Fibroblast of lung (primary cell): ENCODE measurements around the gene NOP9. TPM values are rescaled to one million over a fixed set of nuclear protein-coding genes. Genes with fewer than 3 reads are reported as not detected.

ENCODE experiments used
- DNase-seq, 2 donors: peaks; one replicate each; pipeline versions ENCODE4 v3.0.0 to v3.0.0-alpha.2; 2010; ENCODE audit warnings: low read depth in 2 of 2
- H2AFZ ChIP-seq: 2 replicates; pipeline ENCODE4 v1.5.1; 2012; ENCODE audit warnings: low read length, control low read depth, inconsistent platforms
- H3K27ac ChIP-seq: 2 replicates; pipeline ENCODE4 v1.5.1; 2011; ENCODE audit warnings: low read length, control low read depth; ENCODE audit not compliant: insufficient read depth
- H3K27me3 ChIP-seq: 2 replicates; pipeline ENCODE4 v1.5.1; 2011; ENCODE audit warnings: mild to moderate bottlenecking, low read length; ENCODE audit not compliant: control insufficient read depth, insufficient read depth
- H3K36me3 ChIP-seq: 2 replicates; pipeline ENCODE4 v1.5.1; 2011; ENCODE audit warnings: low read length; ENCODE audit not compliant: control insufficient read depth, insufficient read depth
- H3K4me1 ChIP-seq: 2 replicates; pipeline ENCODE4 v1.5.1; 2011; ENCODE audit warnings: low read length; ENCODE audit not compliant: control insufficient read depth, insufficient read depth; ENCODE audit errors: extremely low read depth
- H3K4me2 ChIP-seq: 2 replicates; pipeline ENCODE4 v1.5.1; 2011; ENCODE audit warnings: low read length, control low read depth; ENCODE audit not compliant: insufficient read depth; ENCODE audit errors: extremely low read depth
- H3K4me3 ChIP-seq, 4 experiments: fragments of 200-600 bp in 1 of 4; sonication (generic) in 1 of 4; replicated peaks in 1 of 4; 2 replicates each; pipeline ENCODE4 v1.5.1; 2011 to 2016; ENCODE audit warnings: low read length in 4 of 4, low read depth in 3 of 4, mild to moderate bottlenecking in 3 of 4, control low read depth in 2 of 4, inconsistent platforms in 1 of 4, mixed read lengths in 1 of 4; ENCODE audit not compliant: insufficient read depth in 1 of 4; ENCODE audit errors: control extremely low read depth in 1 of 4
- H3K79me2 ChIP-seq: 2 replicates; pipeline ENCODE4 v1.5.1; 2012; ENCODE audit warnings: mild to moderate bottlenecking, low read length, inconsistent platforms; ENCODE audit not compliant: control insufficient read depth, insufficient read depth
- H3K9ac ChIP-seq: 2 replicates; pipeline ENCODE4 v1.5.1; 2011; ENCODE audit warnings: mild to moderate bottlenecking, low read length, control low read depth; ENCODE audit not compliant: insufficient read depth
- H3K9me3 ChIP-seq: 2 replicates; pipeline ENCODE4 v1.5.1; 2012; ENCODE audit warnings: low read depth, low read length; ENCODE audit not compliant: control insufficient read depth, insufficient read depth
- H4K20me1 ChIP-seq: 2 replicates; pipeline ENCODE4 v1.5.1; 2011; ENCODE audit warnings: low read length; ENCODE audit not compliant: control insufficient read depth, insufficient read depth; ENCODE audit errors: extremely low read depth
- EZH2 ChIP-seq: IDR thresholded peaks from 2 replicates; pipeline ENCODE4 v1.5.1; 2012; ENCODE audit warnings: low read length, control low read depth, mild to moderate bottlenecking; ENCODE audit errors: missing control alignments
- polyA plus RNA-seq, 2 donors: library from polyadenylated mRNA; depleted of rRNA in 1 of 2; stranded (reverse) in 1 of 2; unstranded in 1 of 2; fragments of >200 nt; gene quantifications; 2 replicates each; pipeline ENCODE4 v1.2.1, GENCODE V29; 2011 to 2012; ENCODE audit warnings: missing spikeins in 1 of 2
- total RNA-seq: library from RNA; depleted of rRNA; stranded (reverse); fragments of >200 nt; gene quantifications from 2 replicates; pipeline ENCODE4 v1.2.1, GENCODE V29; 2014
- TF ChIP-seq, protein P1 (sequence below), 2 donors: IDR thresholded peaks in 1 of 2; conservative IDR thresholded peaks in 1 of 2; 1 replicate in 1 of 2; 2 replicates in 1 of 2; pipeline ENCODE4 v1.5.1; 2011 to 2012; ENCODE audit warnings: low read length in 2 of 2, control low read depth in 1 of 2, inconsistent platforms in 1 of 2, low read depth in 1 of 2, mild to moderate bottlenecking in 1 of 2

NOP9 gene
- total and polyA plus RNA-seq, 2 donors (not counting 1 experiment from before 2014, with no cell fraction given), result 8.0 to 16.2 TPM

DNA sequence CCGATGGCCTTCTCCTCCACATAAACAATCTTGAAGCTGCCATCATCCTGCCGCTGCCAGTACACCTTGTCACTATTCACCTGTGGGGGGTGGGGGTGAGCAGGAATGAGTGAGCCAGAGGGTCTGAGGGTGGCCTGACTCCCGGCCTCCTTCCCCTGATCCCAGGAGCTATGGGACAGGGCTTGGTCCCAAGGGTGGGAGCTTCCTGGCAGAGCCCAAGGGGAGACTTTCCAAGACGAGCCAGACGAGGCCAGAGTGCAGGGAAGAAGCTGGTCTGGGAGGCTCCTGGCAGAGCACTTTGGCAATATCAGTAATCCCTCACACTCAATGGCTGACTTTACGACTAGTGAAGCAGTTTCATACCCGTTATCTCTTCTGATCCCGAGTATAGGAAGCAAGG lies 44.2 kb upstream of the NOP9 start:
- Histone ChIP-seq H3K36me3 (no peaks in the 10 kb centered on the region), H3K79me2 (no peaks in the 10 kb centered on the region), H4K20me1 (no peaks in the 10 kb centered on the region), H3K9me3 (no peaks in the 10 kb centered on the region), H3K4me3 (no peak overlapping the region), H3K27ac (no peak overlapping the region), H3K4me1 (no peaks in the 10 kb centered on the region), H3K9ac (no peak overlapping the region), H3K4me2 (no peak overlapping the region), H3K27me3 (no peaks in the 10 kb centered on the region), H2AFZ (no peak overlapping the region)
- TF ChIP-seq, protein P1, sequence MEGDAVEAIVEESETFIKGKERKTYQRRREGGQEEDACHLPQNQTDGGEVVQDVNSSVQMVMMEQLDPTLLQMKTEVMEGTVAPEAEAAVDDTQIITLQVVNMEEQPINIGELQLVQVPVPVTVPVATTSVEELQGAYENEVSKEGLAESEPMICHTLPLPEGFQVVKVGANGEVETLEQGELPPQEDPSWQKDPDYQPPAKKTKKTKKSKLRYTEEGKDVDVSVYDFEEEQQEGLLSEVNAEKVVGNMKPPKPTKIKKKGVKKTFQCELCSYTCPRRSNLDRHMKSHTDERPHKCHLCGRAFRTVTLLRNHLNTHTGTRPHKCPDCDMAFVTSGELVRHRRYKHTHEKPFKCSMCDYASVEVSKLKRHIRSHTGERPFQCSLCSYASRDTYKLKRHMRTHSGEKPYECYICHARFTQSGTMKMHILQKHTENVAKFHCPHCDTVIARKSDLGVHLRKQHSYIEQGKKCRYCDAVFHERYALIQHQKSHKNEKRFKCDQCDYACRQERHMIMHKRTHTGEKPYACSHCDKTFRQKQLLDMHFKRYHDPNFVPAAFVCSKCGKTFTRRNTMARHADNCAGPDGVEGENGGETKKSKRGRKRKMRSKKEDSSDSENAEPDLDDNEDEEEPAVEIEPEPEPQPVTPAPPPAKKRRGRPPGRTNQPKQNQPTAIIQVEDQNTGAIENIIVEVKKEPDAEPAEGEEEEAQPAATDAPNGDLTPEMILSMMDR (conservative IDR thresholded peaks at IDR 0.05 in 1 of 2, IDR thresholded peaks at IDR 0.05 in 1 of 2; ENCODE audit: low read depth in 1 of 2, low read length in 2 of 2), result no peak
- TF ChIP-seq EZH2, result no peak
- no peak for DNase-seq

DNA sequence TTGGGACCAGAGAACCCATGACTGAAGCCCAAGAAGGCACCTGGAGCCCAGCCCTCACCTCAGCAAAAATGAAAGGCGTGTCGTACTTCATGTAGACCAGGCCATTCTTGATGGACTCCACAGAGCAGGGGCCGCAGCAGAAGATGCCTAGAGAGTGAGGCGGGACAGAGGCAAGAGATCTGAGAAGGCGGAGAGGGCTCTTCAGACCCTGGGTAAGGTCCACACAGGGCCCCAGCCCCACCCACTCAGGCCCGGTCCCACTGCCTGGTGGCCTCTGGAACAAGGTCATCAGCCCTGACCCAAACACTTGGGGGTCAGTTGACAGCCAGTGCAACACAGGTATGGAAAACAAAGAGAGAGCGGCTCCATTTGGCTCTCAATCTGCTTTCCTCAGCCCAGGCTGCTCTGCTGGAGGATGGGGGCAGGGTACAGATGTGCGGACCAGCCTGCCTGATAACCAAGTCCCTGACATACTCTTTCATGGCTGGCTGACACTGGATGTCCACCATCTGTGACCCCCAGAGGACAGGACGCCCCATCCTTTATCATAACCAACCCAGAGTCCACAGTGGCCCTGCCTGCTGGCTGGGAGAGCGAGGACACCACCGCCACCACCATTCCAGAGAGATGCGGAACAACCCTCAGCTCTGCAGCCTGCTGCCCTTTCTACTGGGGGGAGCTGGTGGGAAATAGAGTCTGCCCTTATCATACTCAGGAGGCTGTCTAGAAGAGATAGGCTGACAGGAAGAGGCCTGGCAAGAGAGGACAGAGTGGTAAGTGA lies 43.5 kb upstream of the NOP9 start:
- Histone ChIP-seq H3K27ac (no peak overlapping the region), H3K36me3 (no peaks in the 10 kb centered on the region), H3K9ac (no peak overlapping the region), H3K79me2 (no peaks in the 10 kb centered on the region), H4K20me1 (no peaks in the 10 kb centered on the region), H3K9me3 (no peaks in the 10 kb centered on the region), H3K27me3 (no peaks in the 10 kb centered on the region), H2AFZ (no peak overlapping the region), H3K4me3 (no peak overlapping the region), H3K4me2 (no peak overlapping the region), H3K4me1 (no peaks in the 10 kb centered on the region)
- TF ChIP-seq EZH2, result no peak
- TF ChIP-seq, protein P1 (conservative IDR thresholded peaks at IDR 0.05 in 1 of 2, IDR thresholded peaks at IDR 0.05 in 1 of 2; ENCODE audit: low read depth in 1 of 2, low read length in 2 of 2), result no peak
- no peak for DNase-seq

DNA sequence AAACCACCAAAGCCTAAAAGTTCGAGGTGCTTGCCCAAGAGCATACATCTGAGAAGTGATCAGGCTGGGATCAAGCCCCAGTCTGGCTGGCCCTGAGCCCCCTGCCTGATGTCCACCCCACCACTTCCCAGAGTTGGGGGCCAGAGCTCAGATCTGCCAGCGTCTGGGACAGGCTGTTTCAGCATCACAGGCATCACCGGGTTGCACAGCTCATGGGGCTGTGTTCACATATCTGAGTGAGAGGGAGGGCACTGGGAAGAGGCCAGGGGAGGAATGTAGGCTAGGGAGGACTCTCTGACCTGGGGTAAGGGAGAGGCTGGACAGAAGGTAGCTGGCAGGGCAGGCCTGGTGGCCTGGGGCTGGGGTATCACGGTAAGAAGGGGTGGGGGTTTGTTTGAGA lies 42.7 kb upstream of the NOP9 start:
- no peak overlapping the region for H2AFZ ChIP-seq
- no peak overlapping the region for H3K9ac ChIP-seq
- no peaks in the 10 kb centered on the region for H3K36me3 ChIP-seq
- TF ChIP-seq, protein P1 (conservative IDR thresholded peaks at IDR 0.05 in 1 of 2, IDR thresholded peaks at IDR 0.05 in 1 of 2; ENCODE audit: low read depth in 1 of 2, low read length in 2 of 2), result no peak
- TF ChIP-seq EZH2, result no peak
- no peak overlapping the region for H3K4me3 ChIP-seq
- H3K79me2 ChIP-seq, result no peaks in the 10 kb centered on the region
- no peaks in the 10 kb centered on the region for H3K9me3 ChIP-seq
- no peaks in the 10 kb centered on the region for H3K27me3 ChIP-seq
- H3K27ac ChIP-seq, result no peak overlapping the region
- no peaks in the 10 kb centered on the region for H4K20me1 ChIP-seq
- no peak for DNase-seq
- no peak overlapping the region for H3K4me2 ChIP-seq
- no peaks in the 10 kb centered on the region for H3K4me1 ChIP-seq
